Measurements from ENCODE around the gene SEC22C.

The SEC22C gene

DNA sequence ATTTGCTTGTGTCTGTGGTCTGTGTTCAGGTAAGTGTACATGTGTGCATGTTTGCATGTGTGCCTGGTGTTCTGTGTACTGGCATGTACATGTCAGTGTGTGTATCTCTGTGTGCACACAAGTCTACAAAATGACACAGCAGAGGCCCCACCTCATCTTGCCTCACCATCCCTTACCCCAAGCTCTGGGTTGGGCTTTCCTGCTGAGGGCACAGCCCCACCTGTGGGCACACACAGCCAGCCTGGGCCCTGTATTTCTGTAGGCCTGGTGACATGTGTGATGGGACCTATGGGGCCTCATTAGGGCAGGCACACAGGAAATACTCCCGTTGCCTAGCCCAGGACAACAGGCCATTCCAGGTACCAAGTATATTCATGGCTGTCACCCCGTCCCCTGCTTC, 65.8 kb downstream of the SEC22C start:
- DNase-seq (ENCODE audit: low spot score) (no peak), ATAC-seq (ENCODE audit: low read depth) (peak; percentile 3; the same call in 1 of the 3 replicates)
- Histone ChIP-seq H3K4me1 (ENCODE audit: insufficient read depth, poor library complexity, severe bottlenecking) (peaks cover 13% of the 10 kb centered on the region), H3K27me3 (ENCODE audit: insufficient read depth, poor library complexity, severe bottlenecking) (no peaks in the 10 kb centered on the region), H3K4me3 (ENCODE audit: severe bottlenecking) (no peak overlapping the region), H3K36me3 (ENCODE audit: low read depth) (no peaks in the 10 kb centered on the region), H3K9me3 (ENCODE audit: severe bottlenecking) (no peaks in the 10 kb centered on the region), H3K27ac (ENCODE audit: poor library complexity, severe bottlenecking) (peak overlapping the region; percentile 57)
- TF ChIP-seq, protein P1, sequence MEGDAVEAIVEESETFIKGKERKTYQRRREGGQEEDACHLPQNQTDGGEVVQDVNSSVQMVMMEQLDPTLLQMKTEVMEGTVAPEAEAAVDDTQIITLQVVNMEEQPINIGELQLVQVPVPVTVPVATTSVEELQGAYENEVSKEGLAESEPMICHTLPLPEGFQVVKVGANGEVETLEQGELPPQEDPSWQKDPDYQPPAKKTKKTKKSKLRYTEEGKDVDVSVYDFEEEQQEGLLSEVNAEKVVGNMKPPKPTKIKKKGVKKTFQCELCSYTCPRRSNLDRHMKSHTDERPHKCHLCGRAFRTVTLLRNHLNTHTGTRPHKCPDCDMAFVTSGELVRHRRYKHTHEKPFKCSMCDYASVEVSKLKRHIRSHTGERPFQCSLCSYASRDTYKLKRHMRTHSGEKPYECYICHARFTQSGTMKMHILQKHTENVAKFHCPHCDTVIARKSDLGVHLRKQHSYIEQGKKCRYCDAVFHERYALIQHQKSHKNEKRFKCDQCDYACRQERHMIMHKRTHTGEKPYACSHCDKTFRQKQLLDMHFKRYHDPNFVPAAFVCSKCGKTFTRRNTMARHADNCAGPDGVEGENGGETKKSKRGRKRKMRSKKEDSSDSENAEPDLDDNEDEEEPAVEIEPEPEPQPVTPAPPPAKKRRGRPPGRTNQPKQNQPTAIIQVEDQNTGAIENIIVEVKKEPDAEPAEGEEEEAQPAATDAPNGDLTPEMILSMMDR (IDR thresholded peaks at IDR 0.05; ENCODE audit: poor library complexity, severe bottlenecking) = no peak

DNA sequence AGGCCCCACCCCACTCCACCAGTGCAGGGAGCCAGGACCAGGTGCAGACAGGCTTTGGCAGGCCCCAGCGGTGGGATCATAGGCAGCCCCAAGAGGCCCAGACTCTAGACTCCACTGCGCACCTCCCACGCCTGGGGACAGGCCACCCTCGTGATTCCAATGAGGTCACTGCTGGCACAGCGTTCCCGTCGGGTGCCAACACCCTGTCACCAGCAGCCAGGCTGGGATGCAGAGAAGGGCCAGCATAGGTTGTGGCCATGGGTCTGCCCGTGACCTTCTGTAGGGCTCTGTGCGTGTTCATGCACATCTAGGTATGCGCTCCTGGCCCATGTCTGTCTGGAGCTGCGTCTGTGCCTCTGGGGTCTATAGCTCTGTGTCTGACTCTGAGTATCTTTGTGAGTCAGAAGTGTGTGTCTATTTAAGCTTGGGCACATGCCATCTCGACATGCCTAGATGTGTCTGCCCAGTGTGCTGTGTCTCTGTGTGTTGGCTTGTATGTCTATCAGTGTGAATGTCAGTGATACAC, 66.3 kb downstream of the SEC22C start:
- DNase-seq (ENCODE audit: low spot score) = no peak
- TF ChIP-seq, protein P1 (IDR thresholded peaks at IDR 0.05; ENCODE audit: poor library complexity, severe bottlenecking) = no peak
- peak; percentile 88 for ATAC-seq (ENCODE audit: low read depth)
- Histone ChIP-seq H3K27ac (ENCODE audit: poor library complexity, severe bottlenecking) (peak overlapping the region; percentile 57), H3K36me3 (ENCODE audit: low read depth) (no peaks in the 10 kb centered on the region), H3K27me3 (ENCODE audit: insufficient read depth, poor library complexity, severe bottlenecking) (no peaks in the 10 kb centered on the region), H3K9me3 (ENCODE audit: severe bottlenecking) (no peaks in the 10 kb centered on the region), H3K4me1 (ENCODE audit: insufficient read depth, poor library complexity, severe bottlenecking) (peaks cover 13% of the 10 kb centered on the region), H3K4me3 (ENCODE audit: severe bottlenecking) (no peak overlapping the region)

DNA sequence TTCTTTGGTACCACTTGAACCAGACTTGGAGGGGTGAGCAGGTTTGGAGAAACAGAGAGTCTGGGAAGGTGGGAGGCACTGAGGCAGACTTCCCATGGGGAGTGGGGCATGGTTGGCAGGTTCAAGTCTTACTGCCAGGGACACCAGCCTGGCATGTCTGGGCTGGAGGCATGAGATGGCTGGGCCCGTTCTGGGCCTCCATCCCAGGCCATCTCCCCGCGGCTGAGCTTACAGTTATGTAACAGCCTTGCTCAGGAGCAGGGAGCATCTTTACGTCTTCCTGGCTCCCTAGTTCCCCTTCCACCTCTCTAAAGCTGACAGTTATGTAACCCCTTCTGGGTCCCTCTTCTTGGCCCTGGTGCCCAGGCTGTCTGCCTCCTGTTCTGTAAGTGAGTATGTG, 66.9 kb downstream of the SEC22C start:
- no peaks in the 10 kb centered on the region for H3K9me3 ChIP-seq (ENCODE audit: severe bottlenecking)
- no peak for ATAC-seq (ENCODE audit: low read depth)

DNA sequence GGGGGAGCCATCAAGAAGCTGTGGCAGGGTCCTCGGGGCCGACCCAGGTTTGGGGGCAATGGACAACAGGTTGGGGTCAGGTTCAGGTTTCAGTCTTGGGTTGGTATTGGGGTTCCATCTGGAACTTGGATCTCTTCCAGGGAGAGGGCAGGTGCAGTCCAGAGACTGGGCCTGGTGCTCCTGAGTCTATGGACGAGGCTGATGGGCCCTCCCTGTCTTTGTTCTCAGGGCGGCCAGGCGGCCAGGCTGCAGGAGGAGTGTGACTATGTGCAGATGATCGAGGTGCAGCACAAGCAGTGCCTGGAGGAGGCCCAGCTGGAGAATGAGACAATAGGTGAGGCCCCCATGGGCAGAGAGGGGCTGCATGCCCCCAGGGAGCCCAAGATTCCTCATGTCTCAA, 68.2 kb downstream of the SEC22C start:
- H3K27ac ChIP-seq (ENCODE audit: poor library complexity, severe bottlenecking) = no peak overlapping the region
- peaks cover 13% of the 10 kb centered on the region for H3K4me1 ChIP-seq (ENCODE audit: insufficient read depth, poor library complexity, severe bottlenecking)
- H3K36me3 ChIP-seq (ENCODE audit: low read depth) = no peaks in the 10 kb centered on the region
- H3K27me3 ChIP-seq (ENCODE audit: insufficient read depth, poor library complexity, severe bottlenecking) = no peaks in the 10 kb centered on the region
- no peak overlapping the region for H3K4me3 ChIP-seq (ENCODE audit: severe bottlenecking)
- H3K9me3 ChIP-seq (ENCODE audit: severe bottlenecking) = no peaks in the 10 kb centered on the region
- TF ChIP-seq, protein P1 (IDR thresholded peaks at IDR 0.05; ENCODE audit: poor library complexity, severe bottlenecking) = no peak
- DNase-seq (ENCODE audit: low spot score) = no peak
- ATAC-seq (ENCODE audit: low read depth) = no peak

More for the DNA sequence above, 66.9 kb downstream of the SEC22C start:
- Histone ChIP-seq H3K4me3 (ENCODE audit: severe bottlenecking) (no peak overlapping the region), H3K4me1 (ENCODE audit: insufficient read depth, poor library complexity, severe bottlenecking) (peaks cover 13% of the 10 kb centered on the region), H3K27me3 (ENCODE audit: insufficient read depth, poor library complexity, severe bottlenecking) (no peaks in the 10 kb centered on the region), H3K27ac (ENCODE audit: poor library complexity, severe bottlenecking) (peak overlapping the region; percentile 57), H3K36me3 (ENCODE audit: low read depth) (no peaks in the 10 kb centered on the region)
- TF ChIP-seq, protein P1 (IDR thresholded peaks at IDR 0.05; ENCODE audit: poor library complexity, severe bottlenecking) = no peak
- no peak for DNase-seq (ENCODE audit: low spot score)

DNA sequence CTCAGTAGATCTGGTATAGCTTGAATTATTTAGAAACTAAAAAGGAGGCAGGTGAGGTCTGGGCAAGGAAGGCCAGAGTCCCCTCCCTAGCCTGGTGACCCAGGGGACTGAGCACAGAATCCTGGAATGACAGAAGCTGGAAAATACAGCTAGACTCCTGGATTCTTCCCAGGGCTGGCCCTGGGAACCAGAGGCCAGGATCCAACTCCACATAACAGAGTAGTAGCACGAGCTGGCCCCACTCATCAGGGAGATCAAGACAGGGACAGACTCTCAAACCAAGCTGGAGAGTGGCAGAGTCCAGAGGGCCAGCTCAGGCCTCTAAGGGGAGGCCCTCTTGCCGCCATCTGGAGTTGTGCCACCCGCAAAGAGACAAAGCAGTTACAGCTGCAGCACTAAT, 68.6 kb downstream of the SEC22C start:
- no peak overlapping the region for H3K27ac ChIP-seq (ENCODE audit: poor library complexity, severe bottlenecking)
- H3K4me1 ChIP-seq (ENCODE audit: insufficient read depth, poor library complexity, severe bottlenecking) = peaks cover 13% of the 10 kb centered on the region
- H3K9me3 ChIP-seq (ENCODE audit: severe bottlenecking) = no peaks in the 10 kb centered on the region
- no peaks in the 10 kb centered on the region for H3K27me3 ChIP-seq (ENCODE audit: insufficient read depth, poor library complexity, severe bottlenecking)
- TF ChIP-seq, protein P1 (IDR thresholded peaks at IDR 0.05; ENCODE audit: poor library complexity, severe bottlenecking) = no peak
- no peak for DNase-seq (ENCODE audit: low spot score)
- no peak overlapping the region for H3K4me3 ChIP-seq (ENCODE audit: severe bottlenecking)
- H3K36me3 ChIP-seq (ENCODE audit: low read depth) = no peaks in the 10 kb centered on the region
- ATAC-seq (ENCODE audit: low read depth) = no peak

All from RWPE2 (cell line).